SU-DHL-6 (cell line): Measurements from ENCODE around the gene SLCO3A1.

ENCODE experiments used
- H2AFZ ChIP-seq: fragments of 200-600 bp; sonication (generic); 2 replicates; pipeline ENCODE4 v1.6.1; 2014; ENCODE audit warnings: low read depth, mild to moderate bottlenecking, moderate library complexity, mixed read lengths, antibody characterized with exemption, low read length; ENCODE audit not compliant: severe bottlenecking
- H3F3A ChIP-seq: fragments of 200-600 bp; shearing (Covaris generic); 2 replicates; pipeline ENCODE4 v1.6.0; 2016; ENCODE audit warnings: antibody characterized with exemption, mild to moderate bottlenecking; ENCODE audit not compliant: insufficient read depth
- H3K27ac ChIP-seq: fragments of 200-600 bp; sonication (generic); 2 replicates; pipeline ENCODE4 v1.5.1; 2016; ENCODE audit warnings: low read depth, mild to moderate bottlenecking, low read length, moderate library complexity, mixed read lengths
- H3K27me3 ChIP-seq: fragments of 200-600 bp; sonication (generic), shearing (Covaris generic); 2 replicates; pipeline ENCODE4 v1.6.0; 2014; ENCODE audit warnings: mild to moderate bottlenecking, low read length
- H3K36me3 ChIP-seq: fragments of 200-600 bp; sonication (generic); 2 replicates; pipeline ENCODE4 v1.6.1; 2014; ENCODE audit warnings: mild to moderate bottlenecking, low read length, mixed read lengths
- H3K4me2 ChIP-seq: fragments of 300-600, 200-600 bp; shearing (Covaris generic), sonication (generic); 2 replicates; pipeline ENCODE4 v1.6.0; 2014; ENCODE audit warnings: low read length, low read depth, mild to moderate bottlenecking; ENCODE audit not compliant: poor library complexity, severe bottlenecking
- H3K4me3 ChIP-seq: fragments of 200-600 bp; sonication (generic); 2 replicates; pipeline ENCODE4 v1.5.1; 2014; ENCODE audit warnings: antibody characterized with exemption, low read length, mild to moderate bottlenecking, mixed read lengths; ENCODE audit not compliant: insufficient read depth, poor library complexity, severe bottlenecking
- H3K79me2 ChIP-seq: fragments of 200-600 bp; sonication (generic); 2 replicates; pipeline ENCODE4 v1.6.1; 2014; ENCODE audit warnings: mild to moderate bottlenecking, low read length, moderate library complexity; ENCODE audit not compliant: insufficient read depth
- H3K9ac ChIP-seq: fragments of 200-600 bp; sonication (generic); 2 replicates; pipeline ENCODE4 v1.7.0; 2014; ENCODE audit warnings: mild to moderate bottlenecking, low read length
- H3K9me2 ChIP-seq: fragments of 200-600 bp; sonication (generic); replicated peaks from 2 replicates; pipeline ENCODE4 v1.6.1; 2014; ENCODE audit warnings: low read length; ENCODE audit not compliant: insufficient read depth
- H3K9me3 ChIP-seq: fragments of 200-600 bp; sonication (generic); 2 replicates; pipeline ENCODE4 v1.6.1; 2014; ENCODE audit warnings: low read length, mixed read lengths; ENCODE audit not compliant: insufficient read depth
- H4K20me1 ChIP-seq: fragments of 200-600 bp; sonication (generic); 2 replicates; pipeline ENCODE4 v1.6.1; 2014; ENCODE audit warnings: low read depth, mild to moderate bottlenecking, antibody characterized with exemption, low read length, moderate library complexity, mixed read lengths
- CTCF ChIP-seq: fragments of 200-600 bp; sonication (generic); IDR thresholded peaks from one replicate; pipeline ENCODE4 v1.5.1; 2017; ENCODE audit warnings: antibody characterized with exemption, mild to moderate bottlenecking, low read length, moderate library complexity; ENCODE audit not compliant: insufficient read depth, poor library complexity, severe bottlenecking
- EZH2phosphoT487 ChIP-seq: fragments of 200-600 bp; sonication (generic), shearing (Covaris generic); conservative IDR thresholded peaks from 2 replicates; pipeline ENCODE4 v1.6.1; 2018; ENCODE audit warnings: mild to moderate bottlenecking, antibody characterized with exemption, low read length, moderate library complexity, mixed read lengths

The SLCO3A1 gene

DNA sequence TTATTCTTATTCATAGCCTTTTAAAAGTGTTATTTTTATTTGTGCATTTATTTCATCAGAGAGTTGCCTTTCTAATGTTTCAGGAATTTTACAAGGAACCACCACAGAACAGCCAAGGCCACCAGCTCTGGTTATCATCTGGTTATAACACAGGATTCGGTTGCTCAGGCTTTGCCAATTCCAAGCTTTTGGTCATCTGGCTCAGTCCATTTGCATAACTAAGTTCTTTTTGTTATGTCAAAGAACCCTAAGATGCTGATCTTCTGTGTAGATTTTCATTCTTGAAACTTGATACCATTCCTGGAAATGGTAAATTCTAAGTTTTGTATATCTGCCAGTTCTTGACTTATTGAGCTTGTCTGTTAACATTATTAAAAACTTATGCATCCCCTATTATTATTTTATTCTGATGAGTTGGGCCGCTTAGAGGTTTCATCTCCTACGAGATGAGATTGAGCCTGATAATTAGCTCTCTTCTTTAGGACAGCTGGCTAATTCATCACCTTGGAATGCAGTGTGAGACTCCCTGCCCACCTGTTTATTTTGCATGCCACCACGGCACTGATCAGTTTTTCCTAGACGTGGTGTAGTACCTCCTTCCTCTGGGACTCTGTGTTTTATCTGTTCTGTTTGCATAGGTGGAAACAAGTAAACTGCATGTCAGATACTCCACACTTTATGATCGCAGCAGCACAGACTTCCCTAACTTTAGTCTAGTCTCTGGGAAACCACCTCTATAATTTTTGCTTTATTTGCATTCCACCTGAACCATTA is 264.8 kb downstream of the SLCO3A1 start:
- Histone ChIP-seq H2AFZ (no peak overlapping the region), H3K79me2 (no peaks in the 10 kb centered on the region), H3K9me2 (no peaks in the 10 kb centered on the region), H3K27me3 (no peaks in the 10 kb centered on the region), H3K9me3 (no peaks in the 10 kb centered on the region), H4K20me1 (no peaks in the 10 kb centered on the region), H3K4me2 (no peak overlapping the region), H3K4me3 (no peak overlapping the region), H3F3A (no peaks in the 10 kb centered on the region), H3K36me3 (no peaks in the 10 kb centered on the region), H3K9ac (no peak overlapping the region), H3K27ac (no peak overlapping the region)
- TF ChIP-seq CTCF (no peak), EZH2phosphoT487 (no peak)

DNA sequence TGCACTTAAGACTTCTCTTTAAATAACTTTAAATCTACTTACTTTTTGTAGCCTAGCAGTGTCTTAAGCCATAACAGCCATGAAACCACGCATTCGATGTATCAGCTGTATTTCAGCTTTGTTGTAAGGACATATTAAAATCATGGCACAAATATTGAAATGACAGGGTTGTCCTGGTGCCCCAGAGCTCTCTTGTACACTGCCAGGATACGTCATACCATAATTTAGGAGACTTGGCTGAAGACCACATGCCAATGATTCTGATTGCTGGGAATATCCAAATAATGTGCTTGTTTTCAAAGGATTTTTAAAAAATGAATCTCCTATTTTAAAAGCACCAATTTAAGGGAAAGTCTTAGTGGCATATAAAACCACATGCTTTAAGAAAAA is 265.4 kb downstream of the SLCO3A1 start:
- H3K9me3 ChIP-seq: no peaks in the 10 kb centered on the region
- no peak overlapping the region for H2AFZ ChIP-seq
- TF ChIP-seq EZH2phosphoT487 (no peak), CTCF (no peak)
- H3K27me3 ChIP-seq: no peaks in the 10 kb centered on the region
- H3K36me3 ChIP-seq: no peaks in the 10 kb centered on the region
- H3K4me3 ChIP-seq: no peak overlapping the region
- no peak overlapping the region for H3K9ac ChIP-seq
- no peaks in the 10 kb centered on the region for H3K9me2 ChIP-seq
- no peaks in the 10 kb centered on the region for H4K20me1 ChIP-seq
- no peaks in the 10 kb centered on the region for H3F3A ChIP-seq
- no peaks in the 10 kb centered on the region for H3K79me2 ChIP-seq
- H3K27ac ChIP-seq: no peak overlapping the region
- H3K4me2 ChIP-seq: no peak overlapping the region

DNA sequence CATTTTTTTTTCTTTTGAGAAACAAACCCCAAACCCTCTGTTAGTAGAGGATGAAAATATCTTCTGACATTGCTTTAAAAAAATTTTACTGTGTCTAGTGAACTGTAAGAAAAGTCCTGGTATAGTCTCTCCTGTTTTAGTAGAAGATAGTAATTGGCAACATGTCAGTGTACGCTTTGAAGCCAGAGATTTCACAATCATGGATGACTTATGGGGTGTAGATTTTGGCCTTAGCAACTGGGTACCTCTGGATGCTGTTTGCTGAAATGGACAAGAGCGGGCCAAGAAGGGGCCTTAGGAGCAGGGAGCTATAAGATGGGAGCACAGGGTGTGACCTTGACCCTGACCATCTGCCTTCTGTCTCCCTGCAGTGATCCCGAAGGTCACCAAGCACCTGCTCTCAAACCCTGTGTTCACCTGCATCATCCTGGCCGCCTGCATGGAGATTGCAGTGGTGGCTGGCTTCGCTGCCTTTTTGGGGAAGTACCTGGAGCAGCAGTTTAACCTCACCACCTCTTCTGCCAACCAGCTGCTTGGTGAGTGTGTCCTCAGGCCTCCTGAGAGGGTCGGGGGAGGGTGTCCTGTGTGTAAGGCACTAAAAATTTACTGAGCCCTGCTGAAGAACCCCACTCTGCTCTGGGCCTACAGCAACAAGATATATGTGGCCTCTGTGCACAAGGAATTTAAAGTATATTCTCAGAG is 266.7 kb downstream of the SLCO3A1 start:
- no peak overlapping the region for H3K9ac ChIP-seq
- no peak overlapping the region for H3K4me3 ChIP-seq
- H3K79me2 ChIP-seq: no peaks in the 10 kb centered on the region
- no peaks in the 10 kb centered on the region for H3K9me2 ChIP-seq
- TF ChIP-seq CTCF (no peak), EZH2phosphoT487 (no peak)
- H4K20me1 ChIP-seq: no peaks in the 10 kb centered on the region
- no peaks in the 10 kb centered on the region for H3F3A ChIP-seq
- no peaks in the 10 kb centered on the region for H3K27me3 ChIP-seq
- H3K27ac ChIP-seq: no peak overlapping the region
- no peak overlapping the region for H3K4me2 ChIP-seq
- no peak overlapping the region for H2AFZ ChIP-seq
- no peaks in the 10 kb centered on the region for H3K36me3 ChIP-seq
- no peaks in the 10 kb centered on the region for H3K9me3 ChIP-seq
